Measurements from ENCODE around the gene AOAH.
A peak's percentile ranks its signal among the peaks of the same experiment; 100 is the strongest.
"Not testable (repeated sequence)": the region's sequence is repeated elsewhere in the genome, so short reads cannot be mapped to it uniquely, and the experiment has no call there.

The AOAH gene

DNA sequence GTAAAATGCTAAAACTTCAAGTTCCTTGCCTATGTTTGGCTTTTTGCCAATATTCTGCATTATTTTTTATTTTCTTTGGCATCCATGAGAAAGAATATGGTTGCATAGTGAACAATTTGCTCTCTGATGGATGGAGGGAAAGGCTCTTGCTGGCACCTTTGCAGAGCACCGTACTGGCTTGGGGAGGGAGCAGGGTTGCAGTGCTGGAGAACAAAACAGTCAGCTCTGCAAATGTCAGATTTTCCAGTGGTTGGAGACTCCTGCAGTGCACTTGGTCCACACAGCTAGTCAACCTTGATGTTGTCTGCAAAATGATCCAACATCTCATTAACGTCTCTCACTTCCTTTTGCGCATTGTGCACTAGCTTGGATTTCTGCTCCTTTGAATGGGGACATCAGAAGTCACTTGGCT is 233.9 kb downstream of the AOAH start:
- Histone ChIP-seq H3K4me3 (ENCODE audit: low read depth, low read length) (no peak overlapping the region), H3K9me3 (no peaks in the 10 kb centered on the region), H3K4me1 (no peaks in the 10 kb centered on the region), H3K27me3 (no peaks in the 10 kb centered on the region), H3K36me3 (no peaks in the 10 kb centered on the region)
- TF ChIP-seq, protein P1, sequence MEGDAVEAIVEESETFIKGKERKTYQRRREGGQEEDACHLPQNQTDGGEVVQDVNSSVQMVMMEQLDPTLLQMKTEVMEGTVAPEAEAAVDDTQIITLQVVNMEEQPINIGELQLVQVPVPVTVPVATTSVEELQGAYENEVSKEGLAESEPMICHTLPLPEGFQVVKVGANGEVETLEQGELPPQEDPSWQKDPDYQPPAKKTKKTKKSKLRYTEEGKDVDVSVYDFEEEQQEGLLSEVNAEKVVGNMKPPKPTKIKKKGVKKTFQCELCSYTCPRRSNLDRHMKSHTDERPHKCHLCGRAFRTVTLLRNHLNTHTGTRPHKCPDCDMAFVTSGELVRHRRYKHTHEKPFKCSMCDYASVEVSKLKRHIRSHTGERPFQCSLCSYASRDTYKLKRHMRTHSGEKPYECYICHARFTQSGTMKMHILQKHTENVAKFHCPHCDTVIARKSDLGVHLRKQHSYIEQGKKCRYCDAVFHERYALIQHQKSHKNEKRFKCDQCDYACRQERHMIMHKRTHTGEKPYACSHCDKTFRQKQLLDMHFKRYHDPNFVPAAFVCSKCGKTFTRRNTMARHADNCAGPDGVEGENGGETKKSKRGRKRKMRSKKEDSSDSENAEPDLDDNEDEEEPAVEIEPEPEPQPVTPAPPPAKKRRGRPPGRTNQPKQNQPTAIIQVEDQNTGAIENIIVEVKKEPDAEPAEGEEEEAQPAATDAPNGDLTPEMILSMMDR (IDR thresholded peaks at IDR 0.05; ENCODE audit: low read depth, low read length): no peak
- no peak for DNase-seq

DNA sequence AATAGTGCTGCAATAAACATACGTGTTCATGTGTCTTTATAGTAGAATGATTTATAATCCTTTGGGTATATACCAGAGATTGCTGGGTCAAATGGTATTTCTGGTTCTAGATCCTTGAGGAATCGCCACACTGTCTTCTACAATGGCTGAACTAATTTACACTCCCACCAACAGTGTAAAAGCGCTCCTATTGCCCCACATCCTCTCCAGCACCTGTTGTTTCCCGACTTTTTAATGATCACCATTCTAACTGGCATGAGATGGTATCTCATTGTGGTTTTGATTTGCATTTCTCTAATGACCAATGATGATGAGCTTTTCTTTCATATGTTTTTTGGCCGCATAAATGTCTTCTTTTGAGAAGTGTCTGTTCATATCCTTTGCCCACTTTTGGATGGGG is 235.6 kb downstream of the AOAH start:
- H3K9me3 ChIP-seq; H3K4me1 ChIP-seq; H3K4me3 ChIP-seq (ENCODE audit: low read depth, low read length); H3K27me3 ChIP-seq; H3K36me3 ChIP-seq; DNase-seq: not testable (repeated sequence)

DNA sequence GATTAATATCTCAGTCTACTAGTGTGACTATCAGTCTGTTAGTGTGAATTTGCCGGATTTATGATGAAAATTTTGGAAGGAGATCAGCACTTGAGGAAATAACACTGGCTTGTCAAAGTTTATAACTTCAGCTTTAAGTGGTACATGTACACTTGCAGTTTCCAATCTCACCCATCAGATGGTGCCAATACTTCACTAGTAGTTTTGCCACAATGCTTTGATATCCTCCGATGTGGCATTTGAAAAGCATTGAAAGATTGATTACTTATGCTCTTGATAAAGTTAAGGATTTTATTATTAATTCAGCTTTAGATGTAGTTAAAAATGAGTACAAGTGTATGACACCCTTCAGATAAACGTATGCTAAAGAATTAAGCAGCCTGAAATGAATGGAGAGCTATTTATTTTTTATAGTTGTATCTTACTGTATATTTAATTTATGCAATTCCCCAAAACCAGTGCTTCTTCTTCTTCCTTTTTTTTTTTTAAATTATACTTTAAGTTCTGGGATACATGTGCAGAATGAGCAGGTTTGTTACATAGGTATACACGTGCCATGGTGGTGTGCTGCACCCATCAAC is 236.4 kb downstream of the AOAH start:
- H3K36me3 ChIP-seq: no peaks in the 10 kb centered on the region
- H3K4me1 ChIP-seq: no peaks in the 10 kb centered on the region
- TF ChIP-seq, protein P1 (IDR thresholded peaks at IDR 0.05; ENCODE audit: low read depth, low read length): peak; percentile 77
- DNase-seq: peak; percentile 26
- H3K4me3 ChIP-seq (ENCODE audit: low read depth, low read length): no peak overlapping the region
- H3K9me3 ChIP-seq: no peaks in the 10 kb centered on the region
- H3K27me3 ChIP-seq: no peaks in the 10 kb centered on the region

DNA sequence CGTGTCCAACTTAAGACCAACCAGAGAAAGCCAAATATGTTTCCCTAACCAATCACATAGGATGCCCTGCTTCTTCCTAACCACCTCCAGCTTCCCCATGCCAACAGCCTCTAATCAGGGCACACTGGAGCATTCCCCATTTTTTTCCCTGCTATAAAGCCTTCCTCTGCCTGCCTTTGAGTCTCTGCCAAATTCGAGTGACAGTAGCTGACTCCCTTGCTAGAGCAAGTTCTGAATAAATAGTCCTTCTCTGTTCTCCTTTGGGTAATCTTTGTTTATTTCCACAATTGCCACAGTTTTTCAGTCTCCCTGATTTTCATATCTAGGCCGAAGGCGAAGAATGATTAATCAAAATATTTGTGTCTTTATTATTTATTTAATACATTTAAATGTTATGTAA is 238.0 kb downstream of the AOAH start:
- H3K4me1 ChIP-seq: no peaks in the 10 kb centered on the region
- H3K27me3 ChIP-seq: no peaks in the 10 kb centered on the region
- no peaks in the 10 kb centered on the region for H3K9me3 ChIP-seq
- DNase-seq: no peak
- TF ChIP-seq, protein P1 (IDR thresholded peaks at IDR 0.05; ENCODE audit: low read depth, low read length): no peak
- no peak overlapping the region for H3K4me3 ChIP-seq (ENCODE audit: low read depth, low read length)
- no peaks in the 10 kb centered on the region for H3K36me3 ChIP-seq

DNA sequence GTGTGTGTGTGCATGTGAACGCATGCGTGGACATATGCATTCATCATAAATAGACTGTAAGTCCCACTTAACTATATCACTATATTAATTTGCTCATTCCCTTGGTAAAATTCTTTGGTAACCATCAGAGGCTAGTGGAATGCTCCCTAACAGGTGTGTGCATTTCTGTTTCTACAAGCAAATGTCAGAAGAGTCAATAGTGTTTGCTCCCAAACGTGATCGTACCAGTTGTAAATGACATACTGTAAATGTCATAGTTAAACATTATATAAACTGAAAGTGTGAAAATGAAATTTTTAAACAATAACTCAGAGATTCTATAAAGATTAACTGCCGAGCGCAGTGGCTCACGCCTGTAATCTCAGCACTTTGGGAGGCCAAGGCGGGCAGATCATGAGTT is 240.0 kb downstream of the AOAH start:
- no peak for DNase-seq
- TF ChIP-seq, protein P1 (IDR thresholded peaks at IDR 0.05; ENCODE audit: low read depth, low read length): no peak
- H3K27me3 ChIP-seq: no peaks in the 10 kb centered on the region
- H3K9me3 ChIP-seq: no peaks in the 10 kb centered on the region
- no peaks in the 10 kb centered on the region for H3K4me1 ChIP-seq
- H3K36me3 ChIP-seq: no peaks in the 10 kb centered on the region
- H3K4me3 ChIP-seq (ENCODE audit: low read depth, low read length): no peak overlapping the region

DNA sequence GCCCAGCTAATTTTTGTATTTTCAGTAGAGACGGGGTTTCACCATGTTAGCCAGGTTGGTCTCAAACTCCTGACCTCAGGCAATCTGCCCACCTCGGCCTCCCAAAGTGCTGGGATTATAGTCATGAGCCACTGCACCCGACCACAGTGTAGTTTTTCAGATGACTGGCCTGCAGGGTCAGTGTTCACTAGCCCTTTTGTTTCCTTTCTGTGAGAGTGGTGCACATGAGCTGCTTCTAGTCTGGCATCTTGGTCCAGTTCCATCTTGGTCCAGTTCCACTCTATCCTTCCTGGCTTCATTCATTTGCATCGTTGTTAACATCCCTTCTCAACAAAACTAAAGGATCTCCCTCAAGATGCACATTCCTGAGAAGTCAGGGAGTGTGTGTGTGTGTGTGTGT is 240.4 kb downstream of the AOAH start:
- not testable (repeated sequence) for DNase-seq, H3K27me3 ChIP-seq

DNA sequence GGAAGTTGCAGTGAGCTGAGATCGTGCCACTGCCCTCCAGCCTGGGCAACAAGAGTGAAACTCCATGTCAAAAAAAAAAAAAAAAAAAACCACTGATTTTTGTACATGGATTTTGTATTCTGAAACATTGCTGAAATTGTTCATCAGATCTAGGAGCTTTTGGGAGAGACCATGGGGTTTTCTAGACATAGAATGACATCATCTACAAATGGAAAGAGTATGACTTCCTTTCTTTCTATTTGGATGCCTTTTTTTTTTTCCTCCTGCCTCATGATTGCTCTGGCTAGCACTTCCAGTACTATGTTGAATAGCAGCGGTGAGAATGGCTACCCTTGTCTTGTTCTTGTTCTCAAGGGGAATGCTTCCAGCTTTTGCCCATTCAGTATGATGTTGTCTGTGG is 245.5 kb downstream of the AOAH start:
- TF ChIP-seq, protein P1 (IDR thresholded peaks at IDR 0.05; ENCODE audit: low read depth, low read length): no peak
- Histone ChIP-seq H3K4me3 (ENCODE audit: low read depth, low read length) (no peak overlapping the region), H3K4me1 (no peaks in the 10 kb centered on the region), H3K36me3 (no peaks in the 10 kb centered on the region), H3K27me3 (no peaks in the 10 kb centered on the region), H3K9me3 (no peaks in the 10 kb centered on the region)
- no peak for DNase-seq

More for the DNA sequence above, 240.4 kb downstream of the AOAH start:
- H3K9me3 ChIP-seq; H3K4me3 ChIP-seq (ENCODE audit: low read depth, low read length); H3K4me1 ChIP-seq; H3K36me3 ChIP-seq: not testable (repeated sequence)

All from BE2C (cell line).